Endothelial cell of umbilical vein (primary cell): ENCODE results near the gene NLGN4Y. TPM values are rescaled to one million over a fixed set of nuclear protein-coding genes. Genes with fewer than 3 reads are reported as not detected.

Source experiments
- BruUV-seq: library from RNA; stranded (reverse); fragments of 400-500 nt; replicated peaks from 2 replicates; lab custom pipeline; 2021; lab: Mats Ljungman, UMichigan
- CTCF ChIA-PET: fragments of 300-600, 350-600 bp; sonication (Branson Sonifier 250); formaldehyde crosslinking; loops from one replicate; lab custom pipeline; 2021; ENCODE audit warnings: antibody characterized with exemption, inconsistent platforms; lab: Charles Lee
- POLR2A ChIA-PET: fragments of 300-600, 350-600 bp; sonication (Branson Sonifier 250); formaldehyde crosslinking; loops from one replicate; lab custom pipeline; 2021; ENCODE audit warnings: antibody characterized with exemption, inconsistent platforms; lab: Charles Lee
- DNase-seq: peaks from one replicate; pipeline ENCODE4 v3.0.0-alpha.2; 2011; ENCODE audit warnings: low read depth, low spot score
- FAIRE-seq: peaks from 2 replicates; lab custom pipeline; 2011; peaks lifted over from hg19 to GRCh38; lab: Jason Lieb, UNC
- H2AFZ ChIP-seq: 2 replicates; pipeline ENCODE4 v1.6.0; 2012; ENCODE audit warnings: low read depth, low read length, control low read depth, inconsistent platforms
- H3K27ac ChIP-seq: 2 replicates; pipeline ENCODE4 v1.5.1; 2011; ENCODE audit warnings: low read depth, mild to moderate bottlenecking, control low read depth, low read length, moderate library complexity; ENCODE audit not compliant: insufficient read depth
- H3K27me3 ChIP-seq, 2 experiments: 2 replicates each; pipeline versions ENCODE4 v1.6.0 to v1.6.1; 2011; ENCODE audit warnings: low read length in 2 of 2, mixed read lengths in 1 of 2; ENCODE audit not compliant: control insufficient read depth in 2 of 2, insufficient read depth in 2 of 2
- H3K36me3 ChIP-seq, 2 experiments: 2 replicates in 1 of 2; 3 replicates in 1 of 2; pipeline ENCODE4 v1.5.1; 2011; ENCODE audit warnings: low read length in 2 of 2, mild to moderate bottlenecking in 1 of 2, moderate library complexity in 1 of 2; ENCODE audit not compliant: control insufficient read depth in 2 of 2, insufficient read depth in 2 of 2; ENCODE audit errors: extremely low read depth in 1 of 2
- H3K4me1 ChIP-seq: 3 replicates; pipeline ENCODE4 v1.5.1; 2011; ENCODE audit warnings: mild to moderate bottlenecking, low read length; ENCODE audit not compliant: control insufficient read depth, insufficient read depth; ENCODE audit errors: extremely low read depth
- H3K4me2 ChIP-seq: 2 replicates; pipeline ENCODE4 v1.6.1; 2011; ENCODE audit warnings: low read length, control low read depth, mixed read lengths; ENCODE audit not compliant: insufficient read depth
- H3K4me3 ChIP-seq, 3 experiments: fragments of 200-600 bp in 1 of 3; sonication (generic), shearing (Covaris generic) in 1 of 3; replicated peaks in 1 of 3; 2 replicates each; pipeline ENCODE4 v1.5.1; 2011 to 2016; ENCODE audit warnings: control low read depth in 3 of 3, low read length in 3 of 3, mild to moderate bottlenecking in 2 of 3, inconsistent platforms in 1 of 3, low read depth in 1 of 3, moderate library complexity in 1 of 3; ENCODE audit not compliant: insufficient read depth in 1 of 3
- H3K79me2 ChIP-seq: 2 replicates; pipeline ENCODE4 v1.6.0; 2012; ENCODE audit warnings: low read length, inconsistent platforms; ENCODE audit not compliant: control insufficient read depth, insufficient read depth
- H3K9ac ChIP-seq: replicated peaks from 2 replicates; pipeline ENCODE3; 2011; ENCODE audit warnings: low read length, control low read depth; ENCODE audit not compliant: insufficient read depth; ENCODE audit errors: extremely low read depth
- H3K9me1 ChIP-seq: replicated peaks from 3 replicates; pipeline ENCODE4 v1.6.0; 2011; ENCODE audit warnings: mild to moderate bottlenecking, low read length; ENCODE audit not compliant: control insufficient read depth, insufficient read depth; ENCODE audit errors: extremely low read depth
- H3K9me3 ChIP-seq: replicated peaks from 2 replicates; pipeline ENCODE4 v1.5.1; 2012; ENCODE audit warnings: low read length, inconsistent platforms; ENCODE audit not compliant: control insufficient read depth, insufficient read depth
- H4K20me1 ChIP-seq: replicated peaks from 2 replicates; pipeline ENCODE3; 2011; ENCODE audit warnings: mild to moderate bottlenecking, low read length; ENCODE audit not compliant: control insufficient read depth, insufficient read depth; ENCODE audit errors: extremely low read depth
- CTCF ChIP-seq, 2 donors: IDR thresholded peaks; 1 replicate in 1 of 2; 2 replicates in 1 of 2; pipeline ENCODE4 v1.5.1; 2011; ENCODE audit warnings: low read length in 2 of 2, mild to moderate bottlenecking in 2 of 2, moderate library complexity in 2 of 2, control low read depth in 1 of 2, inconsistent platforms in 1 of 2, low read depth in 1 of 2; ENCODE audit not compliant: insufficient read depth in 1 of 2; ENCODE audit errors: extremely low read depth in 1 of 2
- EZH2 ChIP-seq: IDR thresholded peaks from 2 replicates; pipeline ENCODE4 v1.6.1; 2012; ENCODE audit warnings: borderline replicate concordance, low read depth, mild to moderate bottlenecking, moderate library complexity, low read length, inconsistent platforms; ENCODE audit not compliant: severe bottlenecking
- FOS ChIP-seq: IDR thresholded peaks from 2 replicates; pipeline ENCODE4 v1.6.1; 2011; ENCODE audit warnings: mild to moderate bottlenecking, low read length, moderate library complexity, borderline replicate concordance; ENCODE audit not compliant: insufficient read depth
- GATA2 ChIP-seq: IDR thresholded peaks from 2 replicates; pipeline ENCODE4 v1.7.0; 2011; ENCODE audit warnings: low read depth, mild to moderate bottlenecking, moderate library complexity, mixed read lengths, low read length; ENCODE audit not compliant: insufficient read length, insufficient read depth
- JUN ChIP-seq: IDR thresholded peaks from 2 replicates; pipeline ENCODE4 v1.6.1; 2011; ENCODE audit warnings: borderline replicate concordance, low read depth; ENCODE audit not compliant: insufficient read length, insufficient read depth
- MAX ChIP-seq: IDR thresholded peaks from 2 replicates; pipeline ENCODE4 v1.6.1; 2011; ENCODE audit not compliant: insufficient read depth, insufficient read length
- MYC ChIP-seq: IDR thresholded peaks from one replicate; pipeline ENCODE4 v1.6.1; 2011; ENCODE audit warnings: mild to moderate bottlenecking, low read depth, low read length
- POLR2A ChIP-seq: IDR thresholded peaks from 2 replicates; pipeline ENCODE4 v1.6.1; 2012; ENCODE audit warnings: low read depth, mild to moderate bottlenecking, control low read depth, low read length
- POLR2AphosphoS5 ChIP-seq: IDR thresholded peaks from 2 replicates; pipeline ENCODE4 v1.6.1; 2012; ENCODE audit warnings: low read depth, mild to moderate bottlenecking, control low read depth, low read length, moderate library complexity; ENCODE audit not compliant: insufficient read depth
- dilution Hi-C: fragments of 300-500 bp; cut with MboI; formaldehyde crosslinking; loops from one replicate; pipeline ENCODE4 v1.15.0; 2019; ENCODE audit warnings: low sequenced_read_pairs; ENCODE audit not compliant: extremely low pct_ligation_motif_present
- intact Hi-C: fragments of 100-400 bp; cut with micrococcal nuclease; formaldehyde crosslinking; loops from one replicate; pipeline ENCODE4 v1.10.0; 2022
- polyA plus RNA-seq, 4 experiments: library from polyadenylated mRNA; depleted of rRNA in 3 of 4; stranded (reverse) in 3 of 4; unstranded in 1 of 4; fragments of >200 nt; gene quantifications; 2 replicates each; pipeline versions ENCODE4 v1.2.1 to v1.2.3, GENCODE V29; 2011 to 2012; ENCODE audit warnings: missing spikeins in 1 of 4
- total RNA-seq: library from RNA; stranded (reverse); gene quantifications from 2 replicates; pipeline ENCODE4 v1.2.3, GENCODE V29; 2021

The NLGN4Y gene
- total and polyA plus RNA-seq, 2 donors (not counting 3 experiments of a cell fraction or from before 2014, with no cell fraction given) = 16.0 to 26.6 TPM

GRCh38 chrY:14523491-14524271 is 648 bp upstream of the NLGN4Y start:
- Histone ChIP-seq H4K20me1 (no peaks in the 10 kb centered on the region), H3K9me3 (no peaks in the 10 kb centered on the region), H3K4me1 (peaks cover 34% of the 10 kb centered on the region), H3K9ac (peak overlapping the region; percentile 97), H3K27ac (peak overlapping the region; percentile 84), H2AFZ (peak overlapping the region; percentile 90), H3K36me3 (no peaks in the 10 kb centered on the region), H3K4me2 (peak overlapping the region; percentile 88), H3K9me1 (no peaks in the 10 kb centered on the region), H3K79me2 (peaks cover 31% of the 10 kb centered on the region), H3K4me3 (peak overlapping the region; percentile 62 to 90 (median 65)), H3K27me3 (peaks cover 0 to 5% of the 10 kb centered on the region in 2 experiments)
- FAIRE-seq (peak; percentile 4), DNase-seq (peak; percentile 1)
- CTCF ChIA-PET = no interaction called here
- intact Hi-C loops (loop anchor here (2.0 to 10.0 kb wide), 4 partner anchors 91 to 1055 kb away; no protein-coding TSS in a partner anchor), dilution Hi-C loops (no loop called here)
- TF ChIP-seq MYC = no peak
- TF ChIP-seq MAX = no peak
- no peak for TF ChIP-seq EZH2
- no peak for TF ChIP-seq POLR2A
- no peak for TF ChIP-seq JUN
- TF ChIP-seq FOS = no peak
- no peak for TF ChIP-seq GATA2
- no peak for TF ChIP-seq POLR2AphosphoS5
- no peak for TF ChIP-seq CTCF (IDR thresholded peaks at IDR 0.05; ENCODE audit: extremely low read depth in 1 of 2, insufficient read depth in 1 of 2, low read depth in 1 of 2, low read length in 2 of 2)
- TSS peak; percentile 38 for BruUV-seq
- POLR2A ChIA-PET = no interaction called here
